Stimulated activated effector memory CD8-positive, alpha-beta T cell treated with anti-CD3 and anti-CD28 coated beads, Interleukin-12 subunit alpha, Interleukin-12 subunit beta, amount 100 ng/mL, for 72 hours (primary cell): Measurements from ENCODE around the gene ANO1.
"Not testable (repeated sequence)": the region's sequence is repeated elsewhere in the genome, so short reads cannot be mapped to it uniquely, and the experiment has no call there.

ENCODE experiments used
- ATAC-seq: fragments of 150-1000 bp; cut with Tn5 transposase; 2 replicates; pipeline ENCODE4 v1.10.0; 2021
- DNase-seq, 2 donors: peaks; one replicate each; pipeline ENCODE4 v3.0.0; 2021 to 2022; ENCODE audit warnings: low spot score in 2 of 2
- H3K27ac Mint-ChIP-seq: one replicate; pipeline ENCODE4 v1.8.0; 2022; ENCODE audit warnings: mild to moderate bottlenecking, mixed read lengths
- H3K36me3 Mint-ChIP-seq: one replicate; pipeline ENCODE4 v1.8.0; 2022; ENCODE audit warnings: mild to moderate bottlenecking, mixed read lengths
- H3K4me1 Mint-ChIP-seq: one replicate; pipeline ENCODE4 v1.8.0; 2022; ENCODE audit warnings: mixed read lengths
- H3K4me3 Mint-ChIP-seq: one replicate; pipeline ENCODE4 v1.8.0; 2022; ENCODE audit warnings: mild to moderate bottlenecking, mixed read lengths
- H3K9me3 Mint-ChIP-seq: one replicate; pipeline ENCODE4 v1.8.0; 2022; ENCODE audit warnings: mixed read lengths

ANO1 gene

DNA sequence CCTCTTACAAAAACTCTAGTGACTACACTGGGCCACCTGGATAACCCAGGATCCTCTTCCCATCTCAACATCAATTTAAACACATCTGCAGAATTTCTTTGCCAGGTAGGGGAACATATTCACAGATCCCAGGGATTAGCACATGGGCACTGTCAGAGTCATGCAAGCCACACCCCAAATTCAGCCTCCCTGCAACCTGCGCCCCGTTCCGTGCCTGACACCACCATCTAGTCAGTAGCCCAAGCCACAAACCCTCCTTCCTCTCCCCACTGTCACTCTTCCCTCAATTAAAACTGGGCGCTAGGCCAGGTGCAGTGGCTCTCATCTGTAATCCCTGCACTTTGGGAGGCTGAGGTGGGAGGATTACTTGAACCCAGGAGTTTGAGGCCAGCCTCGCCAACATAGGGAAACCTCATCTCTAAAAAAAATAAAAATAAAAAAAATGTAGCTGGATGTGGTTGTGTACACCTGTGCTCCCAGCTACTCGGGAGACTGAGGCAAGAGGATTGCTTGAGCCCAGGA lies 131.3 kb downstream of the ANO1 start:
- Mint-ChIP-seq H3K9me3 (no peaks in the 10 kb centered on the region), H3K4me1 (peaks cover 56% of the 10 kb centered on the region), H3K4me3 (no peak overlapping the region), H3K27ac (peak overlapping the region; percentile 87), H3K36me3 (peaks cover 60% of the 10 kb centered on the region)
- DNase-seq: no peak
- no peak for ATAC-seq

DNA sequence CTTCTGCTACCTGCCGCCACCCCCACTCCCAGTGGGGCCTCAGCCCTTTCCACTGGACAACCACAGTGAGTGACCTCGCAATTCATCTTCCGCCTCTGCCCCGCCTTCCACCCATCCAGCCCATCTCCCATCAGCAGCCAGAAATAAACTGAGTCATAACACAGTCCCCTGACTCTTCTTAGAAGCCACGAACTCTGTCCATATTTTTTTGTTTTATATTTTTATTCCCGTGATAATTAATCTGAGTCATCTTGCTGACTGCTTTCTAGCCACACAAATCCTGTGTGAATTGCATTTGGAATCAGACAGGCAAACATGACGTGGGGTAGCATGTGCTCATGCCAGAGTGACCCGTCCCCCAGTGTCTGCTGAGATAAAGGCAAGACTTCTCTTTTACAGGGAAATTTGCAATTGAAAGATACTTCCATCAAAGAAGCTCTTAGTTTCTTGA lies 132.0 kb downstream of the ANO1 start:
- peaks cover 50% of the 10 kb centered on the region for H3K4me1 Mint-ChIP-seq
- H3K36me3 Mint-ChIP-seq: peaks cover 54% of the 10 kb centered on the region
- no peak overlapping the region for H3K4me3 Mint-ChIP-seq
- no peaks in the 10 kb centered on the region for H3K9me3 Mint-ChIP-seq
- H3K27ac Mint-ChIP-seq: peak overlapping the region; percentile 87
- no peak for DNase-seq
- no peak for ATAC-seq

- Mint-ChIP-seq H3K9me3 (no peaks in the 10 kb centered on the region), H3K27ac (peak overlapping the region; percentile 87), H3K36me3 (peaks cover 49% of the 10 kb centered on the region), H3K4me3 (no peak overlapping the region), H3K4me1 (peaks cover 46% of the 10 kb centered on the region)
- DNase-seq (no peak), ATAC-seq (no peak)
Observed at GRCh38 chr11:70210530-70210929, 132.4 kb downstream of the ANO1 start.

GRCh38 chr11:70212227-70212811 lies 134.2 kb downstream of the ANO1 start:
- Mint-ChIP-seq H3K27ac (peak overlapping the region; percentile 44), H3K4me1 (peaks cover 30% of the 10 kb centered on the region), H3K36me3 (peaks cover 31% of the 10 kb centered on the region), H3K4me3 (no peak overlapping the region), H3K9me3 (no peaks in the 10 kb centered on the region)
- DNase-seq (no peak), ATAC-seq (no peak)

GRCh38 chr11:70217388-70217787 lies 139.3 kb downstream of the ANO1 start:
- DNase-seq: not testable (repeated sequence)

DNA sequence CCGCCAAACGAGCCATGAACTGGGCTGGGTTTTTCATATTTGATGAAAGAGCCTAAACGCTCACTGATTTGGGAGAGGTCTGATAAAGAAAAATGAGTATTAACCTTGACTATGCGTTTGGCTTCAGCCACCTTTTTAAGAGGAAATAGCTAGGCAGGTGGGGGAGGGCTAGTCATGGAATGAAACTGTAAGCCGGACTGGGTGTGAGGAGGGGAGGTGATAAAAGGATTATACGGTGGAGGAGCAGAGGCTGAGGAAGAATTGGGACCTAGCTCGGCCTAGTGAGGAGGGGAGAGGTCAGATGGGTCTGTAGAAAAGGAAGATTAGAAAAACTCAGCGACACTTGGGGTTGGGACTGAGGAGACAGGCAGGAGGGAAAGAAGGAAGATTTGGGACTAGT lies 140.0 kb downstream of the ANO1 start:
- H3K4me1 Mint-ChIP-seq, H3K36me3 Mint-ChIP-seq, DNase-seq, H3K9me3 Mint-ChIP-seq, H3K27ac Mint-ChIP-seq, H3K4me3 Mint-ChIP-seq, ATAC-seq: not testable (repeated sequence)

More at GRCh38 chr11:70217388-70217787, 139.3 kb downstream of the ANO1 start:
- H3K27ac Mint-ChIP-seq, H3K36me3 Mint-ChIP-seq, H3K9me3 Mint-ChIP-seq, H3K4me1 Mint-ChIP-seq, ATAC-seq, H3K4me3 Mint-ChIP-seq: not testable (repeated sequence)

- no peak for DNase-seq
- H3K4me1 Mint-ChIP-seq: no peaks in the 10 kb centered on the region
- no peak overlapping the region for H3K27ac Mint-ChIP-seq
- no peak overlapping the region for H3K4me3 Mint-ChIP-seq
- H3K9me3 Mint-ChIP-seq: no peaks in the 10 kb centered on the region
- no peaks in the 10 kb centered on the region for H3K36me3 Mint-ChIP-seq
- ATAC-seq: no peak
Observed at GRCh38 chr11:70220136-70220535, 142.0 kb downstream of the ANO1 start.

GRCh38 chr11:70220920-70221319 lies 142.8 kb downstream of the ANO1 start:
- Mint-ChIP-seq H3K4me3 (no peak overlapping the region), H3K9me3 (no peaks in the 10 kb centered on the region), H3K27ac (no peak overlapping the region), H3K36me3 (no peaks in the 10 kb centered on the region), H3K4me1 (no peaks in the 10 kb centered on the region)
- no peak for DNase-seq
- ATAC-seq: no peak

DNA sequence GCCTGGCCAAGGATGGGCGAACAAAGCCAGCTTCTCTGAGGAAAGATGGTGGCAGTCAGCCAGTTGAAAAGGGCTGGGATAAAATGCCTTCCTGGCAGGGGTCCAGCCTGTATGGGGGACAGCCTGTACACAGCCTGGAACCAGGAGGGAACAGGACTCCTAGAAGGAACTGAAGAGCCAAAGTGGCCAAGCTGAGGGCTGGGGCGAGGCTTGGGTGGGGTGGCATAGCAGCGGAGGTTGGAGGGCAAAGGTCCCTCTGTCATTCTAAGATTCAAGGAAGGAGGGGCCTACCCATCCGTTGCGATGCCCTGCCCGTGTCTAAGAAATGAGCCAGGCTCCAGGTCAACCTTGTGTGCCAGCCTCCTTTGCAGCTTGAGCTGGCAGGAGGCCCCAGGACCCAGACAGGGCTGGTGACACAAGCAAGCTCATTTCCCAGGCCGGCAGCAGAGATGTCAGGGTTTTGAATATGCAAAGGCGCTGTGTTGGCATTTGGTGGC lies 147.6 kb downstream of the ANO1 start:
- no peaks in the 10 kb centered on the region for H3K4me1 Mint-ChIP-seq
- H3K4me3 Mint-ChIP-seq: no peak overlapping the region
- ATAC-seq: no peak
- no peaks in the 10 kb centered on the region for H3K36me3 Mint-ChIP-seq
- no peak overlapping the region for H3K27ac Mint-ChIP-seq
- DNase-seq: no peak
- H3K9me3 Mint-ChIP-seq: no peaks in the 10 kb centered on the region

DNA sequence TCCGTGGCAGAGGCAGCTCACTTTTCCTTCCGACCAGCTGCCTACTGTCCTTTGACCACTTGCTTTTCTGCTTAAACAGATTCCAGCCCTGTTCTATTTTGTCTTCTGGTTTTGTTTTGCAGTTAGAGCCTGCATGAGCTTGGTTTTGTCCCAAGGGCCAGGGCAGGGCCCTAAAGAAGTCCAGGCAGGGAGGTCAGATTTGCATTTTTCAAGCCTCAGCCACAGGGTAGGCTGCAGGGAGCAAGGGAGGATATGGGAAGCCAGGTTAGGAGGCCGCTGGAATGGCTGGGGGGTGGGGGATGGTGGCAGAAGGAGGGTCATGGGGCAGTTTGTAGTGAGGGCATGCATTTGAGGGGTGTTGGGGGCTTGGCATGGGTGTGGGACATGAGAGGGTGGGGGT lies 148.1 kb downstream of the ANO1 start:
- DNase-seq: no peak
- ATAC-seq: no peak
- no peaks in the 10 kb centered on the region for H3K9me3 Mint-ChIP-seq
- no peaks in the 10 kb centered on the region for H3K36me3 Mint-ChIP-seq
- no peaks in the 10 kb centered on the region for H3K4me1 Mint-ChIP-seq
- H3K4me3 Mint-ChIP-seq: no peak overlapping the region
- H3K27ac Mint-ChIP-seq: no peak overlapping the region

DNA sequence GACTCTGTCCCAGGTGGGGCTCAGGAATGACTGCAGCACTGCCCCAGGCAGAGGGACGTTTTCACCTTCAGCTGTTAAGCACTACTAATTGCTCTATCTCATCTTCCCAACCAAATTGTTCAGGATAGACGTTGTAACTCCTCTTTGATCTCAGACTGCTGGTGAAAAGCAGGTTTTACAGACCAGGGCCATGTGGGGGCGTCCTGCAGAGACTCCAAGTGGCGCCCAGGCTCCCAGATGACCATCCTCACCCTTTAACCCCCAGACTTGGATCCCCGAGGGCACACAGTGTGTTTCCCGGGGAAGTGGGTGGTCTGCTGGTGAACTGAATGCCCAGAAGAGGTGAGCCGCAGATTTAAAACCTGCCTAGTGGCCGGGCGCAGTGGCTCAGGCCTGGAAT lies 148.8 kb downstream of the ANO1 start:
- H3K4me3 Mint-ChIP-seq: no peak overlapping the region
- H3K9me3 Mint-ChIP-seq: no peaks in the 10 kb centered on the region
- no peaks in the 10 kb centered on the region for H3K36me3 Mint-ChIP-seq
- no peak overlapping the region for H3K27ac Mint-ChIP-seq
- no peaks in the 10 kb centered on the region for H3K4me1 Mint-ChIP-seq
- DNase-seq: no peak
- no peak for ATAC-seq

DNA sequence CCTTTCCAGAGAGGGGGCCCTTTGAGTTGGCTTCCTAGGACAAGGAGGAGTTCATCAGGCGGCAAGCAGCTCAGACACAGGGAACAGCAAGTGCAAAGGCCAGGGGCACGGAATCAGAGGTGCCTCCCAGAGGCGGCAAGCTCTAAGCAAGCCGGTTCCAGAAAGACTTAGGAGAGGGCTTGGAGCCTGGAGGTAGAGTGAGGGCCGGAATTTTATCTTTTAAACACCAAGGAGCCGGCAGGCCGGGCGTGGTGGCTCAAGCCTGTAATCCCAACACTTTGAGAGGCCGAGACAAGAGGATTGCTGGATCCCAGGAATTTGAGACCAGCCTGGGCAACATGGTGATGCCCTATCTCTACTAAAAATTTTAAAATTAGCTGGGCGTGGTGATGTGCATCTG lies 151.6 kb downstream of the ANO1 start:
- H3K36me3 Mint-ChIP-seq: no peaks in the 10 kb centered on the region
- no peaks in the 10 kb centered on the region for H3K4me1 Mint-ChIP-seq
- no peak overlapping the region for H3K27ac Mint-ChIP-seq
- DNase-seq: no peak
- H3K4me3 Mint-ChIP-seq: no peak overlapping the region
- H3K9me3 Mint-ChIP-seq: no peaks in the 10 kb centered on the region
- no peak for ATAC-seq

DNA sequence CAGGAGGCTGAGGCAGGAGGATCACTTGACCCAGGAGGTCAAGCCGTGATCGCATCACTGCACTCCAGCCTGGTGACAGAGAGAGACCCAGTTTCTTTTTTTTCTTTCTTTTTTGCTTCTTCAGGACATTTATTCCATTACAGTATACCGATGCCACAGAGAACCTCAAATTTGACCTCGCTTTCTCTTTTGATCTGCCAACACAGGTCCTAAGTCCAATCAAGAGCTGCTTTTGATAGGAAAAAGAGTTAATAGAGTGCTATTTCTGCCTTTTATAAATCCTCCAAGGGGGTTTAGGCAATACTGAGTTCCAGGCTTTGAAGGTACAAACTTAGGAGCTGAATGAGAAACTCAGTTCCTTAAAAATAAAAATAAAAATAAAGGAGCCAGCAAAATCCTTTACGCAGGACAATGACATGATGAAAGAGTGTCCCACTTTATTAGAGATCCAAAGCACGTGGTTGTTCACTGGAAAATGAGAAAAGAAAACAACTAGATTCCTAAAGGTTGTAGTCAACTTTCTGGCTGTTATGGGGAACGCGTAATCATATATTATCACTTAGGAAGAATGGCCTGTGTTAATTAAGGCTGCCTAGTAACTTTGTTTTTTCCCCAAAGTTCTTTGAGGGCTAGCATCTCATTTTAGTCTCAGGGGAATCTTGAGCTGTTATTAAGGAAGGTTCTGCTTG lies 152.2 kb downstream of the ANO1 start:
- no peaks in the 10 kb centered on the region for H3K36me3 Mint-ChIP-seq
- no peak overlapping the region for H3K4me3 Mint-ChIP-seq
- H3K4me1 Mint-ChIP-seq: no peaks in the 10 kb centered on the region
- DNase-seq: no peak
- H3K9me3 Mint-ChIP-seq: no peaks in the 10 kb centered on the region
- ATAC-seq: no peak
- no peak overlapping the region for H3K27ac Mint-ChIP-seq

DNA sequence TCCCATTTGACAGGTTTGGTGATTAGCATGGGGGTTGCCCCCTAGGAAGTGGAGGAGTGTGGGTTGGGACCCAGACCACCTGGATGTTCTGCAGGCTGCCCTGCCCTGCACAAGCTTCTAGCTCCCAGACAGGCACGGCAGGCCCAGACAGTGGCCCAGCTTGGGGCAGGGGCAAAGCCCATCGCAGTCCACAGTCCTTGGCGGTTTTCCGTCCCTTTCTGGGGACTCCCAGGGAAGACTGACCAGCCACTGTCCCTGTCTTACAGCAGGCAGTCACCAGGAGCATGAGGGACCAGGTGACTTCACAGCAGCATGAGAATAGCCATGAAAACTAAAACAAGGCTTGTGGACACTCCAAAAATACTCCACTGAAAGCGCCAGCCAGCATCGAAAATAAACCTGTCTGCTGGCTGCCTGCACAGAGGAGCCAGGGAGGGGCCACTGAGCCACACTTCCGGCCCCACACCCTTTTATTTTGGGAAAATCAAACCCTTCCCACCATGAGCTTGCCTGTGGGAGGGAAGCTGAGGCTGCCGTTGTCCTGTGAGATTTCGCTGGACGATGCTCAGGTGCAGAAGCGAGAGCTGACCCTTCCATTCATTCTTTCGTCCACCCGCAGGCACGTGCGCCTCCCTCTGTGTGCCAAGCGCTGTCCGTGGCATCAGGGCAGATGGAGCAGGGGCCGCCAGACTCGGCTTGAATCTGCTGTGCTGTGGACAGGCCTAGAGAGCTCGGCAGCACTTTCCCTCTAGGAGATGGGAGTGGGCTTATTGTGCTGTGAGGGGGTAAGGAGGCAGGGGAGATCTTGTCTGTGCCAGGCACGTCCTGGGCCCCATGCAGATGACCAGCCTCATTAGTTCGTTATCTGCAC lies 153.0 kb downstream of the ANO1 start:
- DNase-seq (no peak), ATAC-seq (no peak)
- H3K27ac Mint-ChIP-seq: no peak overlapping the region
- H3K9me3 Mint-ChIP-seq: no peaks in the 10 kb centered on the region
- H3K4me3 Mint-ChIP-seq: no peak overlapping the region
- H3K4me1 Mint-ChIP-seq: no peaks in the 10 kb centered on the region
- H3K36me3 Mint-ChIP-seq: no peaks in the 10 kb centered on the region

DNA sequence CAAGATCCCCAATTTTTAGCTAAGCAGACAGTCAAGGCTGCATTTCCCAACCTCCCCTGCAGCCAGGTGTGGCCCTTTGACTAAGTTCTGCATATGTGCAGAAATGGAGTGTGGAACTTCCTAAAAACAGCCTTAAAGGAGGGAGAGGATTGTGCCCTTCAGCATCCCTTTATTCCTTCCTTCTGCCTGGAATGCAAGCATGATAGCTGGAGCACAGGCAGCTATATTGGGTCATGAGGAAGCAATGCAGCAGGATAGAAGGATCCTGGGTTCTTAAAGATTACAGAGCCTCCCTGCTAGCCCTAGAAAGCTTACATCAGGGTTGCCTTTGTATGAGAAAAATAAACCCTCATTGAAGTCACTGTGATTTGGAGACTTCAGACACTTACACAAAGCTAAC lies 154.9 kb downstream of the ANO1 start:
- DNase-seq (no peak), ATAC-seq (no peak)
- Mint-ChIP-seq H3K36me3 (no peaks in the 10 kb centered on the region), H3K9me3 (no peaks in the 10 kb centered on the region), H3K27ac (no peak overlapping the region), H3K4me3 (no peak overlapping the region), H3K4me1 (no peaks in the 10 kb centered on the region)
